IPS-18c (cell line): ENCODE results near the gene FLOT1.
"Not testable (repeated sequence)": the region's sequence is repeated elsewhere in the genome, so short reads cannot be mapped to it uniquely, and the experiment has no call there.

Source experiments
- H3K4me3 ChIP-seq: 2 replicates; pipeline ENCODE4 v1.7.0; 2013; ENCODE audit warnings: low read depth, mild to moderate bottlenecking, low read length, moderate library complexity; ENCODE audit not compliant: insufficient read depth
- H3K9me3 ChIP-seq: one replicate; pipeline ENCODE4 v1.6.1; 2013; ENCODE audit warnings: mild to moderate bottlenecking, low read length, moderate library complexity; ENCODE audit not compliant: control insufficient read depth, insufficient read depth

The FLOT1 gene

GRCh38 chr6:30732237-30732943, 10.1 kb downstream of the FLOT1 start:
- Histone ChIP-seq H3K9me3 (peaks cover 2% of the 10 kb centered on the region), H3K4me3 (no peak overlapping the region)

- H3K4me3 ChIP-seq = no peak overlapping the region
- peaks cover 2% of the 10 kb centered on the region for H3K9me3 ChIP-seq
These were observed 11.7 kb downstream of the FLOT1 start for GRCh38 chr6:30730601-30731435.

- Histone ChIP-seq H3K4me3 (no peak overlapping the region), H3K9me3 (no peaks in the 10 kb centered on the region)
These were observed 14.4 kb downstream of the FLOT1 start for GRCh38 chr6:30727920-30728553.

- H3K4me3 ChIP-seq = no peak overlapping the region
- H3K9me3 ChIP-seq = no peaks in the 10 kb centered on the region
These were observed 15.7 kb downstream of the FLOT1 start for GRCh38 chr6:30726506-30727413.

GRCh38 chr6:30725713-30726505, 16.6 kb downstream of the FLOT1 start:
- H3K4me3 ChIP-seq = no peak overlapping the region
- no peaks in the 10 kb centered on the region for H3K9me3 ChIP-seq

- no peaks in the 10 kb centered on the region for H3K9me3 ChIP-seq
- H3K4me3 ChIP-seq = no peak overlapping the region
These were observed 17.4 kb downstream of the FLOT1 start for GRCh38 chr6:30724906-30725667.

GRCh38 chr6:30723843-30724741, 18.4 kb downstream of the FLOT1 start:
- not testable (repeated sequence) for H3K4me3 ChIP-seq

GRCh38 chr6:30723159-30723842, 19.2 kb downstream of the FLOT1 start:
- H3K4me3 ChIP-seq = 0 out of 2 replicates have a peak overlapping the region, but pooled peaks have one; percentile 93
- not testable (repeated sequence) for H3K9me3 ChIP-seq

More at GRCh38 chr6:30723843-30724741, 18.4 kb downstream of the FLOT1 start:
- not testable (repeated sequence) for H3K9me3 ChIP-seq

GRCh38 chr6:30722280-30723112, 20.0 kb downstream of the FLOT1 start:
- no peaks in the 10 kb centered on the region for H3K9me3 ChIP-seq

GRCh38 chr6:30722025-30722279, 20.5 kb downstream of the FLOT1 start:
- peak overlapping the region; percentile 93 for H3K4me3 ChIP-seq
- H3K9me3 ChIP-seq = not testable (repeated sequence)

More at GRCh38 chr6:30722280-30723112, 20.0 kb downstream of the FLOT1 start:
- H3K4me3 ChIP-seq = peak overlapping the region; percentile 93

GRCh38 chr6:30721198-30722024, 21.1 kb downstream of the FLOT1 start:
- peak overlapping the region; percentile 93 for H3K4me3 ChIP-seq
- no peaks in the 10 kb centered on the region for H3K9me3 ChIP-seq

- no peaks in the 10 kb centered on the region for H3K9me3 ChIP-seq
These were observed 21.7 kb downstream of the FLOT1 start for GRCh38 chr6:30720738-30721197.

More at GRCh38 chr6:30720738-30721197, 21.7 kb downstream of the FLOT1 start:
- peak overlapping the region; percentile 93 for H3K4me3 ChIP-seq
